Skin of body (tissue), 2 donors: Measurements from ENCODE around the gene ZNHIT2. TPM values are rescaled to one million over a fixed set of nuclear protein-coding genes. Genes with fewer than 3 reads are reported as not detected.
A peak's percentile ranks its signal among the peaks of the same experiment; 100 is the strongest.

Experiments used
- DNase-seq: peaks from one replicate; lab custom pipeline; 2025; lab: John Stamatoyannopoulos, UW
- total RNA-seq: library from RNA; depleted of rRNA; stranded (reverse); fragments of >200 nt; gene quantifications from one replicate; pipeline ENCODE4 v1.2.3, GENCODE V29; 2014

The ZNHIT2 gene
- total RNA-seq, 1 donor from 2014 or later, result 3.3 TPM

- no peak for DNase-seq
Observed at GRCh38 chr11:65104628-65105027, 12.9 kb downstream of the ZNHIT2 start.

- DNase-seq, result no peak
Observed at GRCh38 chr11:65103476-65103875, 14.0 kb downstream of the ZNHIT2 start.

- DNase-seq, result no peak
Observed at GRCh38 chr11:65102142-65103095, 15.1 kb downstream of the ZNHIT2 start.

GRCh38 chr11:65100674-65101350 lies 16.7 kb downstream of the ZNHIT2 start:
- DNase-seq, result no peak

GRCh38 chr11:65096926-65097325 lies 20.6 kb downstream of the ZNHIT2 start:
- DNase-seq, result no peak

- DNase-seq, result peak; percentile 93
Observed at GRCh38 chr11:65095974-65096806, 21.3 kb downstream of the ZNHIT2 start, which contains the start of gene VPS51. Gene VPS51, plus strand, starts transcription at chr11:65096214. Its CDS starts 37 bp downstream, at chr11:65096251.

- no peak for DNase-seq
Observed at GRCh38 chr11:65095427-65095826, 22.1 kb downstream of the ZNHIT2 start.

- no peak for DNase-seq
Observed at GRCh38 chr11:65090628-65091027, 26.9 kb downstream of the ZNHIT2 start.

GRCh38 chr11:65089621-65090020 lies 27.9 kb downstream of the ZNHIT2 start:
- DNase-seq, result no peak

GRCh38 chr11:65087827-65088226 lies 29.7 kb downstream of the ZNHIT2 start:
- DNase-seq, result no peak

GRCh38 chr11:65087216-65087615 lies 30.3 kb downstream of the ZNHIT2 start:
- no peak for DNase-seq

- DNase-seq, result no peak
Observed at GRCh38 chr11:65086809-65087208, 30.7 kb downstream of the ZNHIT2 start.

- DNase-seq, result no peak
Observed at GRCh38 chr11:65085446-65085845, 32.1 kb downstream of the ZNHIT2 start.

GRCh38 chr11:65084598-65085375 lies 32.7 kb downstream of the ZNHIT2 start:
- DNase-seq, result no peak

GRCh38 chr11:65083834-65084597 lies 33.5 kb downstream of the ZNHIT2 start, which contains the start of the genes CDCA5 and ZFPL1:
Gene CDCA5, minus strand, starts transcription at chr11:65084040. Its CDS starts 62 bp downstream, at chr11:65083978.
Gene ZFPL1, plus strand, starts transcription at chr11:65084222. Its CDS starts 477 bp downstream, at chr11:65084699.
- peak; percentile 94 for DNase-seq

GRCh38 chr11:65083134-65083833 lies 34.2 kb downstream of the ZNHIT2 start:
- DNase-seq, result no peak

- DNase-seq, result no peak
Observed at GRCh38 chr11:65078786-65079342, 38.6 kb downstream of the ZNHIT2 start.

GRCh38 chr11:65078151-65078550 lies 39.4 kb downstream of the ZNHIT2 start:
- DNase-seq, result no peak

GRCh38 chr11:65077451-65077850 lies 40.0 kb downstream of the ZNHIT2 start:
- no peak for DNase-seq
